ENCODE results near the gene DLGAP1. TPM values are rescaled to one million over a fixed set of nuclear protein-coding genes. Genes with fewer than 3 reads are reported as not detected.

Gene DLGAP1
- total and polyA plus RNA-seq, 2 of the 4 experiments (the other 2 are of a cell fraction): under 0.01 to 0.09 TPM

- H3K27ac ChIP-seq (ENCODE audit: insufficient read depth, low read length): peak overlapping the region; percentile 58
Measured at GRCh38 chr18:3902676-3903075, 552.4 kb downstream of the DLGAP1 start.

More at GRCh38 chr18:3902676-3903075, 552.4 kb downstream of the DLGAP1 start:
- H4K91ac ChIP-seq (ENCODE audit: insufficient read depth, low read depth, low read length): peak overlapping the region; percentile 84
- peak overlapping the region; percentile 80 for H2BK15ac ChIP-seq (ENCODE audit: low read depth, low read length)
- peak overlapping the region; percentile 93 for H2BK120ac ChIP-seq (ENCODE audit: low read depth, low read length)
- peaks cover 2% of the 10 kb centered on the region for H3K9me1 ChIP-seq (ENCODE audit: insufficient read depth, low read length)
- peak overlapping the region; percentile 90 for H3K4ac ChIP-seq (ENCODE audit: low read depth, low read length)
- H4K20me1 ChIP-seq (ENCODE audit: insufficient read depth, low read length): no peaks in the 10 kb centered on the region
- no peak overlapping the region for H2AFZ ChIP-seq (replicated peaks; ENCODE audit: low read length, poor library complexity)
- H3K79me1 ChIP-seq (ENCODE audit: low read depth in 1 of 2, low read length in 2 of 2): no peaks in the 10 kb centered on the region
- ChIA-PET CTCF (interaction anchor here (1.0 kb wide), 1 partner anchor 131 kb away, joined by 3 read pairs; no protein-coding TSS in a partner anchor), POLR2A (ENCODE audit: unreplicated experiment) (no interaction called here)
- TF ChIP-seq USF2 (IDR thresholded peaks at IDR 0.05; ENCODE audit: low read depth, low read length) (no peak), CTCF (conservative IDR thresholded peaks at IDR 0.05; ENCODE audit: low read depth, low read length) (no peak), FOS (IDR thresholded peaks at IDR 0.05; ENCODE audit: low read depth, low read length) (no peak), RCOR1 (IDR thresholded peaks at IDR 0.05; ENCODE audit: insufficient replicate concordance, low read length) (no peak), CEBPB (IDR thresholded peaks at IDR 0.05; ENCODE audit: low read depth, low read length) (no peak), MAZ (IDR thresholded peaks at IDR 0.05; ENCODE audit: borderline replicate concordance, low read depth, low read length) (no peak), RAD21 (IDR thresholded peaks at IDR 0.05; ENCODE audit: low read length) (no peak)
- in situ Hi-C loops (cut with MboI; ENCODE audit: low sequenced_read_pairs): no loop called here
- dilution Hi-C loops (cut with HindIII; ENCODE audit: low sequenced_read_pairs, unreplicated experiment): no loop called here
- H4K5ac ChIP-seq (ENCODE audit: low read depth, low read length): peak overlapping the region; percentile 62; the same call in 1 of the 2 replicates
- no CpG with 5 or more reads among the region's 2 CpGs for WGBS, 2 experiments (ENCODE audit: extremely low coverage in 2 of 2, insufficient read length in 1 of 2)
- H4K8ac ChIP-seq (ENCODE audit: low read depth in 2 of 2, low read length in 2 of 2): peak overlapping the region; percentile 83
- intact Hi-C loops (cut with micrococcal nuclease): no loop called here
- H3K14ac ChIP-seq (replicated peaks; ENCODE audit: low read depth, low read length): peak overlapping the region; percentile 86
- no peaks in the 10 kb centered on the region for H3K36me3 ChIP-seq (ENCODE audit: control insufficient read depth, insufficient read depth, low read length)
- peak overlapping the region; percentile 27; the same call in 1 of the 2 replicates for H2AK5ac ChIP-seq (ENCODE audit: low read depth, low read length)
- ATAC-seq (ENCODE audit: low read depth): no peak; the same call in 1 of the 2 replicates
- DNase-seq: peak; percentile 50
- peak overlapping the region; percentile 25; the same call in 1 of the 2 replicates for H3K56ac ChIP-seq (ENCODE audit: extremely low read depth, insufficient read depth, low read length)
- H3K9ac ChIP-seq (ENCODE audit: low read depth, low read length): no peak overlapping the region
- peaks cover 7% of the 10 kb centered on the region for H3K4me1 ChIP-seq (ENCODE audit: control insufficient read depth, insufficient read depth, low read length)
- H3K4me3 ChIP-seq (ENCODE audit: insufficient read depth, low read depth, low read length): no peak overlapping the region
- BruUV-seq (replicated peaks): no TSS peak
- H3K18ac ChIP-seq (ENCODE audit: low read depth, low read length): peak overlapping the region; percentile 75
- peak overlapping the region; percentile 93 for H2BK5ac ChIP-seq (ENCODE audit: low read depth, low read length, poor library complexity, severe bottlenecking)
- H3K9me3 ChIP-seq (ENCODE audit: control insufficient read depth, insufficient read depth, low read length): no peaks in the 10 kb centered on the region
- no peaks in the 10 kb centered on the region for H3K27me3 ChIP-seq (ENCODE audit: control insufficient read depth, insufficient read depth, low read length)
- H2AK9ac ChIP-seq (replicated peaks; ENCODE audit: low read depth, low read length, poor library complexity): no peak overlapping the region
- peak overlapping the region; percentile 89 for H2BK20ac ChIP-seq (ENCODE audit: low read depth, low read length)
- no peak overlapping the region; the same call in 1 of the 2 replicates for H3K4me2 ChIP-seq (ENCODE audit: low read depth, low read length)
- no peak overlapping the region for H3K23ac ChIP-seq (ENCODE audit: low read depth, low read length)
